Mesothelial cell of epicardium (in vitro differentiated cells): ENCODE measurements around the gene MBNL3. TPM values are rescaled to one million over a fixed set of nuclear protein-coding genes. Genes with fewer than 3 reads are reported as not detected.

Source experiments
- DNase-seq, 2 experiments: peaks; one replicate each; pipeline ENCODE4 v3.0.0; 2021; ENCODE audit warnings: low spot score in 2 of 2; ENCODE audit not compliant: unreplicated experiment in 2 of 2
- H3K27ac Mint-ChIP-seq: 2 replicates; pipeline ENCODE4 v1.8.0; 2021; ENCODE audit warnings: mixed read lengths
- H3K27me3 Mint-ChIP-seq: 2 replicates; pipeline ENCODE4 v1.8.0; 2021; ENCODE audit warnings: low read depth, mixed read lengths
- H3K36me3 Mint-ChIP-seq: 2 replicates; pipeline ENCODE4 v1.8.0; 2021; ENCODE audit warnings: mixed read lengths
- H3K4me1 Mint-ChIP-seq: 2 replicates; pipeline ENCODE4 v1.8.0; 2021; ENCODE audit warnings: mixed read lengths
- H3K4me3 Mint-ChIP-seq: 2 replicates; pipeline ENCODE4 v1.8.0; 2021; ENCODE audit warnings: mild to moderate bottlenecking, moderate library complexity, mixed read lengths
- H3K9me3 Mint-ChIP-seq: 2 replicates; pipeline ENCODE4 v1.8.0; 2021; ENCODE audit warnings: mixed read lengths
- CTCF ChIP-seq: fragments of 200-600 bp; sonication (generic); IDR thresholded peaks from one replicate; pipeline ENCODE4 v1.5.0; 2021; ENCODE audit warnings: antibody characterized with exemption; ENCODE audit not compliant: unreplicated experiment
- total RNA-seq: library from RNA; stranded (reverse); gene quantifications from 3 replicates; pipeline ENCODE4 v1.2.1, GENCODE V29; 2021

MBNL3 gene, protein sequence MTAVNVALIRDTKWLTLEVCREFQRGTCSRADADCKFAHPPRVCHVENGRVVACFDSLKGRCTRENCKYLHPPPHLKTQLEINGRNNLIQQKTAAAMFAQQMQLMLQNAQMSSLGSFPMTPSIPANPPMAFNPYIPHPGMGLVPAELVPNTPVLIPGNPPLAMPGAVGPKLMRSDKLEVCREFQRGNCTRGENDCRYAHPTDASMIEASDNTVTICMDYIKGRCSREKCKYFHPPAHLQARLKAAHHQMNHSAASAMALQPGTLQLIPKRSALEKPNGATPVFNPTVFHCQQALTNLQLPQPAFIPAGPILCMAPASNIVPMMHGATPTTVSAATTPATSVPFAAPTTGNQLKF
- 28.1 to 32.5 TPM (median 29.8 TPM) in 3 replicates for total RNA-seq

DNA sequence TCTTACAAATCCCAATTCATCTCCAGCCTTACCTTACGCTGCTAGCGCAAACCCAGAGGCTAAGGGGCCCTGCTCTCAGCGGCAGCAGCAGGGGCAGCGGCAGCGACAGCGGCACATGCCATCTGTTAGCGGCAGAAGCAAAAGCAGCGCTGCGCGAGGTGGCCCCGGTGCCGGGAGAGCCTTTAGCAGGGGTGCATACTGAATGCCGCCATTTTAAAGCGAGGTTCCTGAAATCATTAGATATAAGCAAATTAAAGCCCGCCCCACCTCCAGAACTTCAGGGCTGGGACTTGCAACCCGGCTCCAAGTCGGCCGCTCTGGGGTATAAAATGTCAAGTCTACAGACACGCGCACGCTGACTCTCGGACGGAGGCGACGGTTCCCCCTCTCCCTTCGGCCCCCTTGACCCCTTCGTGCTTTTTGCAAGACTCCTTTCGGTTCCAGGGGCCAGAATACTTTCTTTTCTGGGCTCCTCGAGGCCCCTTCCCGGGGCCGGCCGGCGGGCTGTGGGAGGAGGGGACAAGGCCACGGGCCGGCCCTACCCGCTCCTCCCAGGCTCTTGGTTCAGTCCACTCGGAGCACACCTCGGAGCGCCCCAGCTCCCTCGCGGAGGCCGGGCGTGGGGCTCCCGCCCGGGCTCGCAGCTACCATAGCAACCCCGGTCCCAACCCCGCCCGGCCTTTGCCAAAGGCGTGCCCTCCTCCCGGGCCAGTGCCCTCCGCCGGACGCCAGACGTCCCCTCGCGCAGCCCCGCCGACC is at the start of gene MBNL3:
Gene MBNL3 (minus strand): TSS at position 220 of the 759 bp plus-strand sequence. CDS start 49,427 bp downstream, outside the sequence.
- H3K36me3 Mint-ChIP-seq, result no peaks in the 10 kb centered on the region
- peak within 1 kb of the TSS; percentile 87 for H3K27ac Mint-ChIP-seq
- peak within 1 kb of the TSS; percentile 92 for H3K4me3 Mint-ChIP-seq
- DNase-seq, result peak; percentile 43 to 73
- TF ChIP-seq CTCF, result no peak
- H3K9me3 Mint-ChIP-seq, result no peaks in the 10 kb centered on the region
- H3K27me3 Mint-ChIP-seq, result peaks cover 15% of the 10 kb centered on the region
- H3K4me1 Mint-ChIP-seq, result peaks cover 30% of the 10 kb centered on the region

DNA sequence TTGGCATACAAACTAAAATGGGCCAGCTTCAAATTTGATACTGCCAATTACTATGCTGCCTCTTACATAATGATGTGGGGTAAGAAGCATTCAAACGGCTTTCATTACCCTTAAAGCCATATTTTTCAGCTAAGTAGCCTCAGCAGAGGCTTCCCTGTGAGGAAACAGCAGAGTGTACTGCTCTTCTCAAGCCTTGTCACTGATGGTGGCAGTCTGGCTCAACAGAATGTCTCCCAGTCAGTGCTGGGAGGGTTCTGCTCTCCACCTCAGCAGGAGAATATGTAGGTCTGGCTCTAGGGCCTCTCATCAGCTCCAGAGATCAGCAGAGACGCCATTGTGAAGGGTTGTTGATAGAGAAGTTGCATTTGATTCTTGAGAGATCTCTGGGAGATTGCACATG is 44.6 kb upstream of the MBNL3 start:
- no peak overlapping the region for H3K4me3 Mint-ChIP-seq
- no peak for DNase-seq

DNA sequence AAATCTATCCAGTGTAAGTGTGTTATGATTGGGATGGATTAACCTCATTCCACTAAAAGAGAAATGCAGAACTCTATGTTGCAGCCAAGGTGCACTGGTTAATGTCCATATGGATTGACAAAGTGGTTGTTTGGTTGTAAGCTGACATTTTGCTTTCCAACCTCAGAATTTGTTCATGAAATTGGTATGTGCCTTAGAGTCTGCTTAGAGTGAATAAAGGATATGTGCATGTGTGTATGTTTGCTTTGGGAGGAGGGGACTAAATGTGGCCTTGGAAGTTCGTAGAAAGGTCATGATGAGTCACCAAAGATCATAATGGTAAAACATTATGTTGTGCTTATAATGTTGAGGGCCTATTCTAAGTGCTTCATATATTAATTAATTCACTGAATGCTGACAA is 44.1 kb upstream of the MBNL3 start:
- peaks cover 11% of the 10 kb centered on the region for H3K9me3 Mint-ChIP-seq
- H3K27me3 Mint-ChIP-seq, result peaks cover 6% of the 10 kb centered on the region
- H3K4me3 Mint-ChIP-seq, result no peak overlapping the region
- H3K36me3 Mint-ChIP-seq, result no peaks in the 10 kb centered on the region
- no peak for TF ChIP-seq CTCF
- DNase-seq, result no peak
- H3K4me1 Mint-ChIP-seq, result peaks cover 5% of the 10 kb centered on the region
- H3K27ac Mint-ChIP-seq, result no peak overlapping the region

More for the DNA sequence above, 44.6 kb upstream of the MBNL3 start:
- TF ChIP-seq CTCF, result no peak
- H3K27me3 Mint-ChIP-seq, result peaks cover 5% of the 10 kb centered on the region
- peaks cover 6% of the 10 kb centered on the region for H3K9me3 Mint-ChIP-seq
- H3K4me1 Mint-ChIP-seq, result peaks cover 5% of the 10 kb centered on the region
- no peaks in the 10 kb centered on the region for H3K36me3 Mint-ChIP-seq
- no peak overlapping the region for H3K27ac Mint-ChIP-seq

DNA sequence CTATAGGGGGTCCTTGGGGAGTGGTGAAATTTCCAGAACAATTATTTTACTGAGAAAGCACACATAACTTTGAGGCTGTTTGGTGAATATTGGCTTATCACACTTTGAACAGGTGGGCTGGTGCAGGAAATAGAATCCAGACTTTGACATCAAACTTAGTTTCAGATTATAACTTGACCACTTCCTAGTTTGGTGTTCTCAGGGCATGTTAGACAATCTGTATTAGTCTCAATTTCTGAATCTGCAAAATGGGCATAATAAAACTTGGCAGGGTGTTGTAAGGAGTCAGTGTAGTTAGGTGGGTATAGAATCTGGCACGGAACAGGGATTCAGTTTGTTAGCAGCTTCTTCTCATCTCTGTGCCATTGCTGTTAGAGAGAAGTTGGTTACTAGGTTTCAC is 43.3 kb upstream of the MBNL3 start:
- peaks cover 9% of the 10 kb centered on the region for H3K27me3 Mint-ChIP-seq
- peaks cover 5% of the 10 kb centered on the region for H3K4me1 Mint-ChIP-seq
- peaks cover 14% of the 10 kb centered on the region for H3K9me3 Mint-ChIP-seq

DNA sequence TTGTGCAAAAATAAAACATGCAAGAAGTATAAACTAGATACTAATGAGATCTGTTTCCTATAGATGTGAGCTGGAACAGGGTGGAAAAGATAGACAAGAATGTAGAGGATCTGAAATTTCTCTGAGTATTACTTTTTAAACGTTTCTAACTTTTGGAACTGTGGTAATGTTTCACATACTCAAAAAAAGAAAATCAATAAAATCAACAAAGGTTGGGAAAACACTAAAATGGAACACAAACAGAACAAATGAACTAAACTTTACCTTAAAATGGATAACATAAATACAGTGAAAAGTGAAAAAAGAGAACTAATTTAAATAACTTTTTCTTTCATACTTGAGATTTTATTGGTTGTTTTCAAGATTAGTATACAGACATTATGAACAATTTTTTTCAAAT is 32.0 kb upstream of the MBNL3 start:
- Mint-ChIP-seq H3K9me3 (no peaks in the 10 kb centered on the region), H3K4me1 (no peaks in the 10 kb centered on the region), H3K27me3 (peaks cover 3% of the 10 kb centered on the region), H3K36me3 (no peaks in the 10 kb centered on the region), H3K4me3 (no peak overlapping the region), H3K27ac (no peak overlapping the region)
- no peak for TF ChIP-seq CTCF
- DNase-seq, result no peak

More for the DNA sequence above, 43.3 kb upstream of the MBNL3 start:
- Mint-ChIP-seq H3K4me3 (no peak overlapping the region), H3K27ac (no peak overlapping the region), H3K36me3 (no peaks in the 10 kb centered on the region)
- no peak for DNase-seq
- no peak for TF ChIP-seq CTCF
